K562 (cell line): ENCODE results near the gene CEACAM18. TPM values are rescaled to one million over a fixed set of nuclear protein-coding genes. Genes with fewer than 3 reads are reported as not detected.

ENCODE experiments used
- HEY1 ChIP-seq: fragments of 250-450 bp; sonication (Bioruptor Pico); IDR thresholded peaks from 2 replicates; pipeline ENCODE4 v1.5.0; 2020; ENCODE audit warnings: mild to moderate bottlenecking, moderate library complexity, borderline replicate concordance
- HNRNPUL1 ChIP-seq: fragments of 200-400 bp; formaldehyde crosslinking; IDR thresholded peaks from 2 replicates; pipeline ENCODE4 v1.6.1; 2017; ENCODE audit warnings: low read length
- MAFF ChIP-seq: IDR thresholded peaks from 2 replicates; pipeline ENCODE4 v1.6.1; 2012; ENCODE audit warnings: low read length, improper control_type of control experiment
- NFIC ChIP-seq: fragments of 450-650 bp; IDR thresholded peaks from 2 replicates; pipeline ENCODE4 v1.6.1; 2017; ENCODE audit warnings: mild to moderate bottlenecking, inconsistent platforms
- RBM17 ChIP-seq: fragments of 200-400 bp; formaldehyde crosslinking; IDR thresholded peaks from 2 replicates; pipeline ENCODE4 v1.6.1; 2017; ENCODE audit warnings: low read depth, mild to moderate bottlenecking, low read length, borderline replicate concordance
- RBM25 ChIP-seq: fragments of 200-400 bp; formaldehyde crosslinking; IDR thresholded peaks from 2 replicates; pipeline ENCODE4 v1.6.1; 2018; ENCODE audit warnings: low read length, low read depth, moderate library complexity; ENCODE audit not compliant: severe bottlenecking
- RCOR1 ChIP-seq, 2 experiments: IDR thresholded peaks; 2 replicates each; pipeline ENCODE4 v1.6.1; 2012; ENCODE audit warnings: low read depth in 2 of 2, low read length in 2 of 2, borderline replicate concordance in 1 of 2, improper control_type of control experiment in 1 of 2
- RUNX1 ChIP-seq: sonication (generic); IDR thresholded peaks from 2 replicates; pipeline ENCODE4 v1.6.1; 2016; ENCODE audit warnings: antibody characterized with exemption, low read depth
- TSC22D4 ChIP-seq: fragments of 450-650 bp; IDR thresholded peaks from 2 replicates; pipeline ENCODE4 v1.6.1; 2016; ENCODE audit warnings: missing genetic modification characterization, missing biosample characterization, control low read depth
- YBX1 ChIP-seq: fragments of 450-650 bp; IDR thresholded peaks from 2 replicates; pipeline ENCODE4 v1.7.1; 2016; ENCODE audit warnings: mild to moderate bottlenecking
- ZNF12 ChIP-seq: sonication (generic); formaldehyde crosslinking; IDR thresholded peaks from 2 replicates; pipeline ENCODE4 v1.4.0; 2020; ENCODE audit warnings: mild to moderate bottlenecking, missing genetic modification reagents
- ZNF717 ChIP-seq: fragments of 250-450 bp; sonication (Bioruptor Pico); IDR thresholded peaks from 2 replicates; pipeline ENCODE4 v1.5.0; 2021
- ZNF764 ChIP-seq: fragments of 250-450 bp; sonication (Bioruptor Pico); IDR thresholded peaks from 2 replicates; pipeline ENCODE4 v1.4.0; 2020; ENCODE audit warnings: low read depth, mild to moderate bottlenecking, moderate library complexity
- polyA plus RNA-seq, 8 experiments: library from polyadenylated mRNA; depleted of rRNA in 4 of 8; stranded (reverse) in 5 of 8; unstranded in 3 of 8; fragments of >200 nt; fragmentation: Nextera tagmentation in 2 of 8; fragmentation: Illumina TruSeq in 1 of 8; extraction: Ambion mirVana in 2 of 8; extraction: Trizol in 1 of 8; gene quantifications; 2 replicates each; pipeline versions ENCODE4 v1.2.1 to v1.2.3, GENCODE V29; 2011 to 2014; ENCODE audit warnings: inconsistent platforms in 1 of 8, missing spikeins in 1 of 8
- total RNA-seq, 7 experiments: library from RNA; depleted of rRNA in 6 of 7; stranded (reverse); fragments of >200 nt in 6 of 7; fragmentation: Illumina TruSeq in 2 of 7; extraction: Trizol in 2 of 7; gene quantifications; 2 replicates each; pipeline versions ENCODE4 v1.2.1 to v1.2.3, GENCODE V29; 2011 to 2021; ENCODE audit warnings: low replicate concordance in 1 of 7
- TF ChIP-seq, protein P1 (sequence below): sonication (generic); formaldehyde crosslinking; IDR thresholded peaks from 2 replicates; pipeline ENCODE4 v1.8.1; 2023; ENCODE audit warnings: mild to moderate bottlenecking, missing genetic modification reagents
- TF ChIP-seq, protein P2 (sequence below), 2 experiments: IDR thresholded peaks in 1 of 2; conservative IDR thresholded peaks in 1 of 2; 2 replicates each; pipeline ENCODE4 v1.6.1; 2016; ENCODE audit warnings: low read depth in 2 of 2, mild to moderate bottlenecking in 1 of 2, missing compliant biosample characterization in 1 of 2, missing genetic modification characterization in 1 of 2, moderate library complexity in 1 of 2
- TF ChIP-seq, protein P3 (sequence below), 2 experiments: fragments of 450-650 bp; IDR thresholded peaks; 2 replicates each; pipeline ENCODE4 v1.6.1; 2016; ENCODE audit warnings: mild to moderate bottlenecking in 2 of 2, borderline replicate concordance in 1 of 2, low read depth in 1 of 2, moderate library complexity in 1 of 2

The CEACAM18 gene
- total and polyA plus RNA-seq, 9 of the 15 experiments (the other 6 are each of a cell fraction or from before 2014, with no cell fraction given): 0.08 to 0.24 (median 0.15) TPM; not detected in 3

DNA sequence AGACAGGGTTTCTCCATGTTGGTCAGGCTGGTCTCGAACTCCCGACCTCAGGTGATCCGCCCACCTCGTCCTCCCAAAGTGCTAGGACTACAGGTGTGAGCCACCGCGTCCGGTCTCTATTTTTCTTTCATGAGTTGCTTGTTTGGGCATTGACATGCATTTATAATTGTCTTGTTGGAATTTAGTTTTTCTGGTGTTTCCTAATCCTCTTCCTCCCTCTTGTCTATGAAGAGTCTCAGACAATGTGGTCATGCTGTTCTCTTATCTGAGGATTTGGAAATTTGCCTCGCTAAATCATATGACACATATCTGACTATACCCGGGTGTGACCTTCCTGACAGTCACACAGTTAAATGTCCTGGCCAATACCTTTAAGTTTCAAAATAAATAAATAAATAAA is 7.4 kb upstream of the CEACAM18 start (continued):
- TF ChIP-seq, protein P1, sequence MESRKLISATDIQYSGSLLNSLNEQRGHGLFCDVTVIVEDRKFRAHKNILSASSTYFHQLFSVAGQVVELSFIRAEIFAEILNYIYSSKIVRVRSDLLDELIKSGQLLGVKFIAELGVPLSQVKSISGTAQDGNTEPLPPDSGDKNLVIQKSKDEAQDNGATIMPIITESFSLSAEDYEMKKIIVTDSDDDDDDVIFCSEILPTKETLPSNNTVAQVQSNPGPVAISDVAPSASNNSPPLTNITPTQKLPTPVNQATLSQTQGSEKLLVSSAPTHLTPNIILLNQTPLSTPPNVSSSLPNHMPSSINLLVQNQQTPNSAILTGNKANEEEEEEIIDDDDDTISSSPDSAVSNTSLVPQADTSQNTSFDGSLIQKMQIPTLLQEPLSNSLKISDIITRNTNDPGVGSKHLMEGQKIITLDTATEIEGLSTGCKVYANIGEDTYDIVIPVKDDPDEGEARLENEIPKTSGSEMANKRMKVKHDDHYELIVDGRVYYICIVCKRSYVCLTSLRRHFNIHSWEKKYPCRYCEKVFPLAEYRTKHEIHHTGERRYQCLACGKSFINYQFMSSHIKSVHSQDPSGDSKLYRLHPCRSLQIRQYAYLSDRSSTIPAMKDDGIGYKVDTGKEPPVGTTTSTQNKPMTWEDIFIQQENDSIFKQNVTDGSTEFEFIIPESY (CRISPR knock-in tag): no peak
- TF ChIP-seq ZNF12 (no peak), MAFF (no peak), NFIC (peak; percentile 62), ZNF717 (CRISPR knock-in tag) (no peak), HEY1 (0 out of 2 replicates have a peak, but pooled peaks have one; percentile 30), TSC22D4 (no peak), RBM17 (no peak), HNRNPUL1 (no peak), RUNX1 (no peak), YBX1 (no peak), RBM25 (no peak), RCOR1 (IDR thresholded peaks at IDR 0.05; ENCODE audit: borderline replicate concordance in 1 of 2, low read depth in 2 of 2, low read length in 2 of 2) (no peak), ZNF764 (CRISPR knock-in tag) (no peak)
- TF ChIP-seq, protein P2, sequence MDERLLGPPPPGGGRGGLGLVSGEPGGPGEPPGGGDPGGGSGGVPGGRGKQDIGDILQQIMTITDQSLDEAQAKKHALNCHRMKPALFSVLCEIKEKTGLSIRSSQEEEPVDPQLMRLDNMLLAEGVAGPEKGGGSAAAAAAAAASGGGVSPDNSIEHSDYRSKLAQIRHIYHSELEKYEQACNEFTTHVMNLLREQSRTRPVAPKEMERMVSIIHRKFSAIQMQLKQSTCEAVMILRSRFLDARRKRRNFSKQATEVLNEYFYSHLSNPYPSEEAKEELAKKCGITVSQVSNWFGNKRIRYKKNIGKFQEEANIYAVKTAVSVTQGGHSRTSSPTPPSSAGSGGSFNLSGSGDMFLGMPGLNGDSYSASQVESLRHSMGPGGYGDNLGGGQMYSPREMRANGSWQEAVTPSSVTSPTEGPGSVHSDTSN (CRISPR knock-in tag; IDR thresholded peaks at IDR 0.05; ENCODE audit: low read depth): no peak
- TF ChIP-seq, protein P2 (tag; conservative IDR thresholded peaks at IDR 0.05; ENCODE audit: low read depth): peak; percentile 71
- TF ChIP-seq, protein P3, sequence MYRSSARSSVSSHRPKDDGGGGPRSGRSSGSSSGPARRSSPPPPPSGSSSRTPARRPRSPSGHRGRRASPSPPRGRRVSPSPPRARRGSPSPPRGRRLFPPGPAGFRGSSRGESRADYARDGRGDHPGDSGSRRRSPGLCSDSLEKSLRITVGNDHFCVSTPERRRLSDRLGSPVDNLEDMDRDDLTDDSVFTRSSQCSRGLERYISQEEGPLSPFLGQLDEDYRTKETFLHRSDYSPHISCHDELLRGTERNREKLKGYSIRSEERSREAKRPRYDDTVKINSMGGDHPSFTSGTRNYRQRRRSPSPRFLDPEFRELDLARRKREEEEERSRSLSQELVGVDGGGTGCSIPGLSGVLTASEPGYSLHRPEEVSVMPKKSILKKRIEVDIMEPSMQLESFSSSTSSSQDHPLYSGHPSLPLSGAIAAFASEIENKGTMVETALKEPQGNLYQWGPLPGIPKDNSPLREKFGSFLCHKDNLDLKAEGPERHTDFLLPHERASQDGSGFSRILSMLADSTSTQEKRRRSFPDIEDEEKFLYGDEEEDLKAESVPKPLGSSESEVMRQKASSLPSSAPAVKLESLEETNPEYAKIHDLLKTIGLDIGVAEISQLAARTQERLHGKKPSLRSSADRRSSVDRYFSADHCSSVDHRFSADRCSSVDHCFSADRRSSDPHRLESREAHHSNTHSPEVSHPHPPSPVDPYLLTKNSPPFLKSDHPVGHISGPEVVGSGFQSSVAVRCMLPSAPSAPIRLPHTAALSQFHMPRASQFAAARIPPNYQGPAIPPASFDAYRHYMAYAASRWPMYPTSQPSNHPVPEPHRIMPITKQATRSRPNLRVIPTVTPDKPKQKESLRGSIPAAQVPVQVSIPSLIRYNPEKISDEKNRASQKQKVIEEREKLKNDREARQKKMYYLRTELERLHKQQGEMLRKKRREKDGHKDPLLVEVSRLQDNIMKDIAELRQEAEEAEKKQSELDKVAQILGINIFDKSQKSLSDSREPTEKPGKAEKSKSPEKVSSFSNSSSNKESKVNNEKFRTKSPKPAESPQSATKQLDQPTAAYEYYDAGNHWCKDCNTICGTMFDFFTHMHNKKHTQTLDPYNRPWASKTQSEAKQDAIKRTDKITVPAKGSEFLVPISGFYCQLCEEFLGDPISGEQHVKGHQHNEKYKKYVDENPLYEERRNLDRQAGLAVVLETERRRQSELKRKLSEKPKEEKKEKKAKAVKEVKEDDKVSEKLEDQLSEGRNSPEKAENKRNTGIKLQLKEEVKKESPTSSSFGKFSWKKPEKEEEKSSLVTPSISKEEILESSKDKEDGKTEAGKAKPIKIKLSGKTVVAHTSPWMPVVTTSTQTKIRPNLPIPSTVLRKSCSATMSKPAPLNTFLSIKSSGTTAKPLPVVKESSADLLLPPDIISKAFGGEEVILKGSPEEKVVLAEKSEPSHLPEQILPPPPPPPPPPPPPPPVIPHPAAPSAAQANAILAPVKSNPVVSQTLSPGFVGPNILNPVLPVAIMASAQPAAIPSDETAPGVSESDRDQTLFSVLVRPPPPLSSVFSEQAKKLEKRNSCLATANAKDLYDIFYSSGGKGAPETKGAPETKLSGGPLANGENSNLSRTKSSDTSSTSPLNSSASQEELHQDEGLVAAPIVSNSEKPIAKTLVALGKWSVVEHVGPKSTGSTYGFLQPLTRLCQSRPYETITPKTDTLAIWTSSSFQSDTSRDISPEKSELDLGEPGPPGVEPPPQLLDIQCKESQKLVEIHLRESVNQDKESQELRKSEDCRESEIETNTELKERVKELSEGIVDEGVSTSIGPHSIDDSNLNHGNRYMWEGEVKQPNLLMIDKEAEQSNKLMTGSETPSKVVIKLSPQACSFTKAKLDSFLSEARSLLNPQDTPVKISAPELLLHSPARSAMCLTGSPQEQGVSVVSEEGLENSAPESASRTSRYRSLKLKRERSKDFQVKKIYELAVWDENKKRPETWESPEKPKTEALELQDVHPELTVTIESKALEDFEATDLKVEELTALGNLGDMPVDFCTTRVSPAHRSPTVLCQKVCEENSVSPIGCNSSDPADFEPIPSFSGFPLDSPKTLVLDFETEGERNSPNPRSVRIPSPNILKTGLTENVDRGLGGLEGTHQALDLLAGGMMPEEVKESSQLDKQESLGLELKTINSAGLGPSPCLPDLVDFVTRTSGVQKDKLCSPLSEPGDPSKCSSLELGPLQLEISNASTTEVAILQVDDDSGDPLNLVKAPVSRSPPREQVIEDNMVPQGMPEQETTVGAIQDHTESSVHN (IDR thresholded peaks at IDR 0.05; ENCODE audit: borderline replicate concordance in 1 of 2, low read depth in 1 of 2): no peak
